ENCODE data around the gene RNF130.

DNA sequence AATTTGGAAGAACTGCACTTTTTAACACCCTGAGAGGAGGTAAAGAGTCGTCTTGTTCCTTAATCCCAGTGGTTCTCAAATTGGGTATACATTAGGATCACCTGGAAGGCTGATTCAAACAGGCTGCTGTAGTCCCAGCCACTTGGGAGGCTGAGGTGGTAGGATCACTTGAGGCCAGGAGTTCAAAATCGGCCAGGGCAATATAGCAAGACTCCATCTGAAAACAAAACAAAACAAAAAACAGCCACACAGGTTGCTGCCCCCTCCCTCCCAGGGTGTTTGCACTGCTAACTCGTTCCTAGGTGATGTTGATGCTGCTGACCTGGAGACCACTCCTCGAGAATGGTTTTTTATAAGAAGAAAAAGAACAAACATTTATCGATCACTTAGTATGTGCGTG, 162.3 kb downstream of the RNF130 start:
- TF ChIP-seq POLR2A (IDR thresholded peaks at IDR 0.05) (no peak), EP300 (IDR thresholded peaks at IDR 0.05) (no peak)
- TF ChIP-seq, protein P1, sequence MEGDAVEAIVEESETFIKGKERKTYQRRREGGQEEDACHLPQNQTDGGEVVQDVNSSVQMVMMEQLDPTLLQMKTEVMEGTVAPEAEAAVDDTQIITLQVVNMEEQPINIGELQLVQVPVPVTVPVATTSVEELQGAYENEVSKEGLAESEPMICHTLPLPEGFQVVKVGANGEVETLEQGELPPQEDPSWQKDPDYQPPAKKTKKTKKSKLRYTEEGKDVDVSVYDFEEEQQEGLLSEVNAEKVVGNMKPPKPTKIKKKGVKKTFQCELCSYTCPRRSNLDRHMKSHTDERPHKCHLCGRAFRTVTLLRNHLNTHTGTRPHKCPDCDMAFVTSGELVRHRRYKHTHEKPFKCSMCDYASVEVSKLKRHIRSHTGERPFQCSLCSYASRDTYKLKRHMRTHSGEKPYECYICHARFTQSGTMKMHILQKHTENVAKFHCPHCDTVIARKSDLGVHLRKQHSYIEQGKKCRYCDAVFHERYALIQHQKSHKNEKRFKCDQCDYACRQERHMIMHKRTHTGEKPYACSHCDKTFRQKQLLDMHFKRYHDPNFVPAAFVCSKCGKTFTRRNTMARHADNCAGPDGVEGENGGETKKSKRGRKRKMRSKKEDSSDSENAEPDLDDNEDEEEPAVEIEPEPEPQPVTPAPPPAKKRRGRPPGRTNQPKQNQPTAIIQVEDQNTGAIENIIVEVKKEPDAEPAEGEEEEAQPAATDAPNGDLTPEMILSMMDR (IDR thresholded peaks at IDR 0.05) = no peak
